GM21423 (cell line): ENCODE results near the gene TYW3.
A peak's percentile ranks its signal among the peaks of the same experiment; 100 is the strongest.

Experiments used
- ATAC-seq: cut with Tn5 transposase; IDR thresholded peaks from one replicate; pipeline ENCODE4 v1.9.1; 2021; ENCODE audit warnings: mild to moderate bottlenecking, moderate library complexity; ENCODE audit not compliant: unreplicated experiment

TYW3 gene

DNA sequence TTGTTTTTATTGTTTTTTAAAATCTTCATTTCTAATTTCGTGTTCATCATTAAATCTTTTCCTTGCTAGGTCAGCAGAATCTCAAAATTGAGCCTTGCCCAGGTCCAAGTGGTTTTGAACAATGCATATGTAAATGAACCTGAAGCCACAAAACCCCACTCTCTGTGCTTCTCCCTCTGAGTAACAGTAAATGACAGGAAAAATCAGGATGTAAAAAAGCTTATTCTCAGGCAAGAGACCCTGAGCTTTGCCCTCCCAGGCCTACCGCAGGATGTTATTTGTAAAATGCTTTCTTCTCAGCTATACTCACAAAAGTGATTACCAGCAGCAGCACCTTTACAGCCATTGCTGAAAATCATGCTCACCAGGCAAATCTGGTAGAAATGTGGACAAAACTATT is 47.6 kb downstream of the TYW3 start:
- ATAC-seq = no peak

DNA sequence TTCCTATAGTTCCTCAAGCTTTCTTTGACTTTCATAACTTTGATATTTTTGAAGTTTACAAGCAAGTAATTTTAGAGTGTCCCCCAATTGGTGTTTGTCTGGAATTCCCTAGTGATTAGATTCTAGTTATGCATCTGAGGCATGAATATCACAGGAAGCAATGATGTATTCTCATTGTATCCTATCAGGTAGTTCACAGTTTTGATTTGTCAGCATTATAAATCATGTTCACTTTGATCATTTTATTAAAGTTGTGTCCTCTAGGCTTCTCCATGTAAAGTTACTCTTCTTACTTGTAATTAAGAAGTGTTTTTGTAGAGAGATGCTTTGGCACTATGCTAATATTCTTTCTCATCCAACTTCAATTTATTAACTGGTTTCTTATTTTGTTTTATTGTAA is 53.0 kb downstream of the TYW3 start:
- ATAC-seq = no peak

DNA sequence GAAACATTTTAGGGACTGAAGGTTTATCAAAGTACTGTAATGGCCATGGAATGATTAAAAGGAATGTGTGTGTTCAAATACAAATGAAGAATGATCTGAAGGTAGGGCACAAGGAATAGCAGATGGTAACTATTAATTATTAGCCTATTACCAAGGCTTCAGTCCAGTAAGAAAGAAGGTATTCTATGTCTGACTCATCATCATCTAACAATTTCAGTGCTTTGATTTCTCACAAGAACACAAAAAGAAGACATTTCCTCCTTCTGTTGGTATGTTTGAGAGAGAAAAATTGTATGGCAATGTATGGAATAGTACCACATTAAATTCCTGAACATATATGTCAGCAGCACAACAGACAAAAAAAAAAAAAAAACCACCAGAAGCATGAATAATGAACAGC is 57.5 kb downstream of the TYW3 start:
- no peak for ATAC-seq

DNA sequence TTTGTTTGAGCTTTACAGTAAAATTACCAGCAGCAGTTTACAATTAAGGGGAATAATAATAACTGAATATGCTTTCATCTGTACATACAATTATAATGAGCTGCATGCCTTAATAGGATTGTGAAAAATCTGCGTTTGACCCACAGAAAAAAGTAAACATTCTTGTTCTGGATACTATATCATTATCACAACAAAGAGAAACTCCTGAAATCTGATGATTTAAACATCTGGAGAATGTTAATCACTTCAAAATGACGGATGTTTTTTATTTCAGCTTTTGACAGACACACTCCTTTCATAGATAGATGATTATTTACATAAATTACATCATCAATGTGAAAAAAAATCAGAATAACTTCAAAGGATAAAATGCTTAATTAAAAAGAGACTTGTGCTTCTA is 58.5 kb downstream of the TYW3 start:
- no peak for ATAC-seq

DNA sequence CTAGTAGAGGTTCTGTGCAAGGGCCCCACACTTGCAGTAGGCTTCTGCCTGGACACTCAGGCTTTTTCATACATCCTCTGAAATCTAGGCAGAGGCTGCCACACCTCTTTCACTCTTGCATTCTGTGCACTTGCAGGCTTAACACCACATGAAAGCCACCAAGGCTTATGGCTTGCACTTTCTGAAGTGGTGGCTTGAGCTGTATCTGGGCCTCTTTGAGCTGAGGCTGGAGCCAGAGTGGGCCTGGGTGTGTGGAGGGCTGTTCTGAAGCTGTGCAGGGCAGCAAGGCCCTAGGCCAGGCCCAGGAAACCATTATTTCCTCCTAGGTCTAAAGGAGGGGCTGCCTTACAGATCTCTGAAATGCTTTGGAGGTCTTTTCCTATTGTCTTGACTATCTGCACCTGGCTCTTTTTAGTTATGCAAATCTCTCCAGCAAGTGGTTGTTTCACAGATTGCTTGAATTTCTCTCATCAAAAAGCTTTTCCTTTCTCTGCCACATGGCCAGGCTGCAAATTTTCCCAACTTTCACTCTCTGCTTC is 66.2 kb downstream of the TYW3 start:
- no peak for ATAC-seq

DNA sequence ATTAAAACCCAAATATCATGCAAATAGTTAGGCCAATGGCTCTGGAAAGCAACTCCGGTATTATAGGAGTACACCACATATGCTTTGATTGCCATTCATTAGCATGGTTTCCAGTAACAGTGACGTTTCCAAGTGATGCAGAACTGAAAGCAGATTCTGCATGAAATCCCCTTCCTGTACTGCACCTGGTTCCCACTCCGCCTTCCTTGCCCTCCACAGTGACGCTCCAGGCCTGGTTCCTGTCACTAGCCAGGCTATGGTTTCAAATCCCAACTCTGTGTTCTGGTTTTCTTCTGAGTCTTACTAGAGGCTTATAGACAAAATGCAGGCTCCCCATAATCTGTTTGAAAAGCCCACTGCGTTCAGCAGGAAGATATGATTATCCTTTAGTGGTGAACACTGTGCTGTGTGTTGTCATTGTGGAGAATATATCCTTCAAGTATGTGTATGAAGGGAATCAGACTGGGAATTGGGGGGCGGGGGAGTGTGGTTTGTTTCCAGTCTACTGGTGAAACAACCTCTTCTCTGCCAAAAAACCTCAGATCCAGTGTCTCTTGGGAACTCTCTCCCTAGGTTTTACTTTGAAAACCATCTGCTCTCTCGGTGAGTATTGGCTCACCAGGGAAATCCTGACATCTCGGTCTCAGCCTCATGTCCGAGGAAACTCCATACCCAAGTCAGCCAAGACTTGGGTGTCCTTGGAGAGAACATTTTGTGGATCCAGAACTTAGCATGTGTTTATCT is 78.7 kb downstream of the TYW3 start:
- peak; percentile 40 for ATAC-seq

DNA sequence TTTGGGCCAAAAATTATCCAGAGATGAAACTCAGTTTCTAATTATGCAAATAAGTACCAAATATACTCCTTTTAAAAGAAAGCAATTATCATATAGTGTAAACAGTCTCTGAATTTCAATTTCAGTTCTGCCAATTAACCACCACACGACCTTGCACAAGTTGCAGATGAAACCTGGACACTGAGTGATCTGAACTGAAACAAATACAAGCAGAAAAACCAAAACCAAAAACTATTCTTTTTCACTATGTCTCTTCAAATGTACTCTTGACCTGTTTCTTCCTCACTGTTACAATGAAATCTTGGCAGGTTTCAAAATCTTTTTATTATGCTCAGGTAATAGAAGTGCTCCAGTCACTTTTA is 79.2 kb downstream of the TYW3 start:
- ATAC-seq = peak; percentile 95
